Measurements from ENCODE around the gene RPS6KA3. TPM values are rescaled to one million over a fixed set of nuclear protein-coding genes. Genes with fewer than 3 reads are reported as not detected.
A peak's percentile ranks its signal among the peaks of the same experiment; 100 is the strongest.
"Not testable (repeated sequence)": the region's sequence is repeated elsewhere in the genome, so short reads cannot be mapped to it uniquely, and the experiment has no call there.

Gene RPS6KA3
- total RNA-seq, 4 donors from 2014 or later, result 41.6 to 57.6 (median 51.4) TPM

GRCh38 chrX:20254712-20255299 lies 11.9 kb downstream of the RPS6KA3 start:
- no peak for DNase-seq
- H3K4me1 ChIP-seq, result peaks cover 0 to 4% of the 10 kb centered on the region in 2 donors
- no peak overlapping the region for H3K4me3 ChIP-seq (replicated peaks in 1 of 3)
- intact Hi-C loops (cut with DNase I), result no loop called here
- no peaks in the 10 kb centered on the region for H3K36me3 ChIP-seq
- H3K9me3 ChIP-seq, result no peaks in the 10 kb centered on the region
- no peak overlapping the region for H3K27ac ChIP-seq
- no peaks in the 10 kb centered on the region for H3K27me3 ChIP-seq
- TF ChIP-seq POLR2A (IDR thresholded peaks at IDR 0.05) (no peak), CTCF (IDR thresholded peaks at IDR 0.05) (no peak)
- WGBS, 2 donors, result 91 to 94% methylated on average over 4 of the region's 4 CpGs

GRCh38 chrX:20253232-20253543 lies 13.5 kb downstream of the RPS6KA3 start:
- intact Hi-C loops (cut with DNase I), result no loop called here
- DNase-seq, result no peak
- TF ChIP-seq POLR2A (IDR thresholded peaks at IDR 0.05), result no peak
- TF ChIP-seq CTCF (IDR thresholded peaks at IDR 0.05), result no peak
- no peaks in the 10 kb centered on the region for H3K36me3 ChIP-seq
- H3K27me3 ChIP-seq, result no peaks in the 10 kb centered on the region
- WGBS, 2 donors, result 19 to 53% methylated on average over 1 of the region's 1 CpG
- H3K4me3 ChIP-seq (replicated peaks in 1 of 3), result no peak overlapping the region
- H3K9me3 ChIP-seq, result no peaks in the 10 kb centered on the region
- peaks cover 0 to 4% of the 10 kb centered on the region in 2 donors for H3K4me1 ChIP-seq
- no peak overlapping the region for H3K27ac ChIP-seq

GRCh38 chrX:20252381-20253231 lies 14.1 kb downstream of the RPS6KA3 start:
- no peaks in the 10 kb centered on the region for H3K9me3 ChIP-seq
- H3K36me3 ChIP-seq, result no peaks in the 10 kb centered on the region
- peaks cover 0 to 4% of the 10 kb centered on the region in 2 donors for H3K4me1 ChIP-seq
- no peak overlapping the region for H3K27ac ChIP-seq
- 81 to 84% methylated on average over 3 of the region's 6 CpGs for WGBS, 2 donors
- intact Hi-C loops (cut with DNase I), result no loop called here
- DNase-seq, result peak; percentile 29 to 40
- TF ChIP-seq CTCF (IDR thresholded peaks at IDR 0.05) (peak in 4 of 6 experiments; percentile 10 to 49 (median 37)), POLR2A (IDR thresholded peaks at IDR 0.05) (no peak)
- no peaks in the 10 kb centered on the region for H3K27me3 ChIP-seq
- no peak overlapping the region for H3K4me3 ChIP-seq (replicated peaks in 1 of 3)

- intact Hi-C loops (cut with DNase I), result no loop called here
- Histone ChIP-seq H3K4me3 (replicated peaks in 1 of 3) (no peak overlapping the region), H3K36me3 (no peaks in the 10 kb centered on the region)
Measured at GRCh38 chrX:20251691-20252090, 15.0 kb downstream of the RPS6KA3 start.

GRCh38 chrX:20250146-20250545 lies 16.6 kb downstream of the RPS6KA3 start:
- H3K4me1 ChIP-seq; DNase-seq; H3K27me3 ChIP-seq; H3K9me3 ChIP-seq; H3K27ac ChIP-seq; intact Hi-C loops (cut with DNase I); H3K4me3 ChIP-seq (replicated peaks in 1 of 3); H3K36me3 ChIP-seq: not testable (repeated sequence)

More at GRCh38 chrX:20251691-20252090, 15.0 kb downstream of the RPS6KA3 start:
- Histone ChIP-seq H3K27me3 (no peaks in the 10 kb centered on the region), H3K9me3 (no peaks in the 10 kb centered on the region), H3K27ac (no peak overlapping the region), H3K4me1 (peaks cover 0 to 4% of the 10 kb centered on the region in 2 donors)
- no peak for DNase-seq
- TF ChIP-seq POLR2A (IDR thresholded peaks at IDR 0.05), result no peak
- TF ChIP-seq CTCF (IDR thresholded peaks at IDR 0.05), result no peak

Measured in thyroid gland (tissue), 4 donors.